Keratinocyte (primary cell): Measurements from ENCODE around the gene RGSL1. TPM values are rescaled to one million over a fixed set of nuclear protein-coding genes. Genes with fewer than 3 reads are reported as not detected.

ENCODE experiments used
- DNase-seq: peaks from one replicate; pipeline ENCODE4 v3.0.0-alpha.2; 2011; ENCODE audit warnings: low read depth, missing footprints, low spot score
- FAIRE-seq: peaks from 2 replicates; lab custom pipeline; 2011; peaks lifted over from hg19 to GRCh38; lab: Jason Lieb, UNC
- H2AFZ ChIP-seq: 2 replicates; pipeline ENCODE4 v1.6.0; 2012; ENCODE audit warnings: low read length, control low read depth, inconsistent platforms; ENCODE audit not compliant: control insufficient read depth
- H3K27ac ChIP-seq: 2 replicates; pipeline ENCODE4 v1.5.1; 2011; ENCODE audit warnings: low read length; ENCODE audit not compliant: control insufficient read depth, insufficient read depth
- H3K27me3 ChIP-seq: 3 replicates; pipeline ENCODE4 v1.6.0; 2011; ENCODE audit warnings: low read length; ENCODE audit not compliant: control insufficient read depth, insufficient read depth; ENCODE audit errors: extremely low read depth
- H3K36me3 ChIP-seq, 2 experiments: 2 replicates in 1 of 2; 3 replicates in 1 of 2; pipeline ENCODE4 v1.5.1; 2011; ENCODE audit warnings: low read length in 2 of 2, mild to moderate bottlenecking in 1 of 2; ENCODE audit not compliant: control insufficient read depth in 2 of 2, insufficient read depth in 2 of 2; ENCODE audit errors: extremely low read depth in 1 of 2
- H3K4me1 ChIP-seq: 3 replicates; pipeline ENCODE4 v1.5.1; 2011; ENCODE audit warnings: low read length; ENCODE audit not compliant: control insufficient read depth, insufficient read depth; ENCODE audit errors: extremely low read depth
- H3K4me2 ChIP-seq: 3 replicates; pipeline ENCODE4 v1.6.0; 2011; ENCODE audit warnings: low read depth, low read length; ENCODE audit not compliant: control insufficient read depth, insufficient read depth; ENCODE audit errors: extremely low read depth
- H3K4me3 ChIP-seq, 3 experiments: fragments of 200-600 bp in 1 of 3; sonication (generic) in 1 of 3; 2 replicates in 2 of 3; 3 replicates in 1 of 3; pipeline ENCODE4 v1.5.1; 2011 to 2016; ENCODE audit warnings: low read length in 3 of 3, mild to moderate bottlenecking in 3 of 3, control low read depth in 2 of 3, inconsistent platforms in 1 of 3, low read depth in 1 of 3, mixed read lengths in 1 of 3, mixed run types in 1 of 3, moderate library complexity in 1 of 3; ENCODE audit not compliant: control insufficient read depth in 2 of 3, insufficient read depth in 2 of 3; ENCODE audit errors: extremely low read depth in 1 of 3
- H3K79me2 ChIP-seq: 2 replicates; pipeline ENCODE4 v1.6.0; 2012; ENCODE audit warnings: low read length; ENCODE audit not compliant: control insufficient read depth, insufficient read depth
- H3K9ac ChIP-seq: 3 replicates; pipeline ENCODE4 v1.6.0; 2011; ENCODE audit warnings: low read length; ENCODE audit not compliant: control insufficient read depth, insufficient read depth; ENCODE audit errors: extremely low read depth
- H3K9me1 ChIP-seq: 3 replicates; pipeline ENCODE4 v1.6.0; 2011; ENCODE audit warnings: low read length; ENCODE audit not compliant: control insufficient read depth, insufficient read depth; ENCODE audit errors: extremely low read depth
- H3K9me3 ChIP-seq: 2 replicates; pipeline ENCODE4 v1.5.1; 2012; ENCODE audit warnings: low read depth, low read length; ENCODE audit not compliant: control insufficient read depth
- H4K20me1 ChIP-seq: 3 replicates; pipeline ENCODE4 v1.6.0; 2011; ENCODE audit warnings: low read length; ENCODE audit not compliant: control insufficient read depth, insufficient read depth; ENCODE audit errors: extremely low read depth
- CTCF ChIP-seq, 3 experiments: IDR thresholded peaks in 1 of 3; conservative IDR thresholded peaks in 1 of 3; optimal IDR thresholded peaks in 1 of 3; 2 replicates in 2 of 3; 3 replicates in 1 of 3; pipeline versions ENCODE3 to v1.5.1; 2011; ENCODE audit warnings: low read length in 3 of 3, mild to moderate bottlenecking in 3 of 3, moderate library complexity in 2 of 3, control low read depth in 1 of 3, inconsistent platforms in 1 of 3; ENCODE audit not compliant: insufficient read depth in 2 of 3; ENCODE audit errors: extremely low read depth in 1 of 3
- EZH2 ChIP-seq: IDR thresholded peaks from one replicate; pipeline ENCODE4 v1.6.1; 2012; ENCODE audit warnings: inconsistent platforms, mild to moderate bottlenecking, low read length, moderate library complexity
- dilution Hi-C: fragments of 300-500 bp; cut with MboI; formaldehyde crosslinking; loops from one replicate; pipeline ENCODE4 v1.7.0; 2020; ENCODE audit warnings: low sequenced_read_pairs; ENCODE audit not compliant: extremely low pct_ligation_motif_present
- polyA plus RNA-seq, 5 experiments: library from polyadenylated mRNA; depleted of rRNA in 3 of 5; stranded (reverse) in 3 of 5; stranded (forward) in 1 of 5; unstranded in 1 of 5; fragments of >200 nt; gene quantifications; 1 replicate in 1 of 5; 2 replicates in 3 of 5; 3 replicates in 1 of 5; pipeline versions ENCODE4 v1.2.1 to v1.2.3, GENCODE V29; 2011 to 2012; ENCODE audit warnings: missing spikeins in 2 of 5, low read depth in 1 of 5, low replicate concordance in 1 of 5

Gene RGSL1
- polyA plus RNA-seq, 1 donor (not counting 4 experiments of a cell fraction or from before 2014, with no cell fraction given), result not detected

DNA sequence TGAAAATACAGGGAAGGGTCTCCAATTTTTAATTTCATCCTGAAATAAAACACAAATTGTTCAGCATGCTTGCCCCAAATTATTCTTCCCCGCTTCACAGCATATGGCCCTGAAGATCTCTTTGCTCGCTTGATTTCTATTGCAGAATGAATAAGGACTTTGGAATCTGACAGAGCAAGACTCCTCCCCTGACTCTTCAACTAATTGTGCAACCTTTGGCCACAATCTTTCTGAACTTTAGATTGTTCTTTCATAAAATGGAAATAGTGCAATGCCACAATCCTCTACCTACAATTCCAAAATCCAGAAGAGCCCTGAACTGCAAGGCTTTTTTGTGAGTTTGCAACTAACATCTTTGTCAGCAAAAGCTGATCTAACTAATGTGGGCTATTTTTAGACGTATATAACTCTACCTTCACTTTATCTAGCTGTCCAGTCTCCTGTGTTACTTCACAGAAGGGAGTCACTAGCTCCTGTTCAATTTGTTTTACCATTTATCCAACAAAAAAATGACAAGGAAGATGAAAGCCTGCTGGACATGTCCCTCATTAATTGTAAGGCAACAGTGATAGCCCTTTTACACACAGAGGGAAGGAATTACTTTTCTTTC, 125.7 kb downstream of the RGSL1 start:
- Histone ChIP-seq H4K20me1 (no peaks in the 10 kb centered on the region), H3K27me3 (no peaks in the 10 kb centered on the region), H3K9me3 (no peaks in the 10 kb centered on the region), H3K9ac (no peak overlapping the region), H3K9me1 (no peaks in the 10 kb centered on the region), H3K36me3 (peaks cover 0 to 1% of the 10 kb centered on the region in 2 experiments), H3K4me2 (peak overlapping the region; percentile 12), H3K27ac (no peak overlapping the region), H2AFZ (no peak overlapping the region), H3K4me1 (peaks cover 11% of the 10 kb centered on the region), H3K4me3 (no peak overlapping the region), H3K79me2 (no peaks in the 10 kb centered on the region)
- TF ChIP-seq CTCF (optimal IDR thresholded peaks at IDR 0.05 in 1 of 3, IDR thresholded peaks at IDR 0.05 in 1 of 3, conservative IDR thresholded peaks at IDR 0.05 in 1 of 3; ENCODE audit: extremely low read depth in 1 of 3, insufficient read depth in 2 of 3, low read length in 3 of 3) (no peak), EZH2 (no peak)
- DNase-seq (no peak), FAIRE-seq (peak; percentile 64)
- dilution Hi-C loops, result loop anchor here (25.0 kb wide), 3 partner anchors 138 to 488 kb away; partner anchors contain the start of gene NPL

- H3K4me2 ChIP-seq, result no peak overlapping the region
- DNase-seq, result no peak
- peaks cover 2% of the 10 kb centered on the region for H3K4me1 ChIP-seq
- H3K27me3 ChIP-seq, result no peaks in the 10 kb centered on the region
- TF ChIP-seq CTCF (optimal IDR thresholded peaks at IDR 0.05 in 1 of 3, IDR thresholded peaks at IDR 0.05 in 1 of 3, conservative IDR thresholded peaks at IDR 0.05 in 1 of 3; ENCODE audit: extremely low read depth in 1 of 3, insufficient read depth in 2 of 3, low read length in 3 of 3), result no peak
- no peak for TF ChIP-seq EZH2
- H3K79me2 ChIP-seq, result no peaks in the 10 kb centered on the region
- no peak overlapping the region for H2AFZ ChIP-seq
- no peaks in the 10 kb centered on the region for H3K9me3 ChIP-seq
- H3K4me3 ChIP-seq, result no peak overlapping the region
- H3K27ac ChIP-seq, result no peak overlapping the region
- dilution Hi-C loops, result loop anchor here (25.0 kb wide), 3 partner anchors 143 to 493 kb away; partner anchors contain the start of gene NPL
- no peaks in the 10 kb centered on the region for H4K20me1 ChIP-seq
- H3K36me3 ChIP-seq, result peaks cover 0 to 9% of the 10 kb centered on the region in 2 experiments
- H3K9me1 ChIP-seq, result no peaks in the 10 kb centered on the region
- FAIRE-seq, result no peak
- no peak overlapping the region for H3K9ac ChIP-seq
These were observed 130.8 kb downstream of the RGSL1 start for GRCh38 chr1:182580736-182581135.
